ENCODE measurements around the gene MVB12B. TPM values are rescaled to one million over a fixed set of nuclear protein-coding genes. Genes with fewer than 3 reads are reported as not detected.

MVB12B gene
- total RNA-seq, 1 experiment from 2014 or later, result 7.2 TPM

DNA sequence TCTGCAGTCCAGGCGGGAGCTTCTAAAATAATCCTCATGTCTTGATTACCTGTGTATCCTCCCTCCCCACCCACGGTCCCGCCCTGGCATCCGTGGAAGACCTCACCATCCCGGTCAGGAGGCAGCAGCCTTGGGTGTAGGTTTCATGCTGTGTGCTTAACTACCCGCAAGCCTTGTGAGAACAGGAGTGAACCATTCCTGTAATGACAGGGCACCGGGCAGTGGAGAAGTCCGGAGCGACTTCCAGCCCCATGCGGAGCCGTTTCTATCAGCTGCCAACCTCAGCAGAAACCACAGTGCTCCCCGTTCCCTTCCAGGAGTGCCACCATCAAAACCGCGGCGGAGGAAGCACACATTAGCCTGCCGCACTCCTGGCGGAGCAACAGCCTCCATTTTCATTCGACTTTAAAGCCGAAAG, 163.6 kb downstream of the MVB12B start:
- no peaks in the 10 kb centered on the region for H3K27me3 ChIP-seq (ENCODE audit: control insufficient read depth, insufficient read depth, low read length)
- no peak overlapping the region for H3K4me3 ChIP-seq (ENCODE audit: insufficient read depth, low read depth, low read length)
- peak; percentile 61 for DNase-seq
- H3K36me3 ChIP-seq (replicated peaks; ENCODE audit: control insufficient read depth, insufficient read depth, low read length), result no peaks in the 10 kb centered on the region

- no peaks in the 10 kb centered on the region for H3K27me3 ChIP-seq (ENCODE audit: control insufficient read depth, insufficient read depth, low read length)
- no peak overlapping the region for H3K4me3 ChIP-seq (ENCODE audit: insufficient read depth, low read depth, low read length)
- DNase-seq, result peak; percentile 76
- H3K36me3 ChIP-seq (replicated peaks; ENCODE audit: control insufficient read depth, insufficient read depth, low read length), result no peaks in the 10 kb centered on the region
Observed at GRCh38 chr9:126490871-126491567, 164.4 kb downstream of the MVB12B start.

- no peak overlapping the region for H3K4me3 ChIP-seq (ENCODE audit: insufficient read depth, low read depth, low read length)
- no peaks in the 10 kb centered on the region for H3K36me3 ChIP-seq (replicated peaks; ENCODE audit: control insufficient read depth, insufficient read depth, low read length)
- no peak for DNase-seq
- H3K27me3 ChIP-seq (ENCODE audit: control insufficient read depth, insufficient read depth, low read length), result no peaks in the 10 kb centered on the region
Observed at GRCh38 chr9:126491568-126491879, 164.9 kb downstream of the MVB12B start.

GRCh38 chr9:126491949-126492348, 165.3 kb downstream of the MVB12B start:
- DNase-seq, result no peak
- H3K27me3 ChIP-seq (ENCODE audit: control insufficient read depth, insufficient read depth, low read length), result no peaks in the 10 kb centered on the region
- no peak overlapping the region for H3K4me3 ChIP-seq (ENCODE audit: insufficient read depth, low read depth, low read length)
- no peaks in the 10 kb centered on the region for H3K36me3 ChIP-seq (replicated peaks; ENCODE audit: control insufficient read depth, insufficient read depth, low read length)

- Histone ChIP-seq H3K36me3 (replicated peaks; ENCODE audit: control insufficient read depth, insufficient read depth, low read length) (no peaks in the 10 kb centered on the region), H3K27me3 (ENCODE audit: control insufficient read depth, insufficient read depth, low read length) (no peaks in the 10 kb centered on the region), H3K4me3 (ENCODE audit: insufficient read depth, low read depth, low read length) (no peak overlapping the region)
- no peak for DNase-seq
Observed at GRCh38 chr9:126494264-126494663, 167.6 kb downstream of the MVB12B start.

DNA sequence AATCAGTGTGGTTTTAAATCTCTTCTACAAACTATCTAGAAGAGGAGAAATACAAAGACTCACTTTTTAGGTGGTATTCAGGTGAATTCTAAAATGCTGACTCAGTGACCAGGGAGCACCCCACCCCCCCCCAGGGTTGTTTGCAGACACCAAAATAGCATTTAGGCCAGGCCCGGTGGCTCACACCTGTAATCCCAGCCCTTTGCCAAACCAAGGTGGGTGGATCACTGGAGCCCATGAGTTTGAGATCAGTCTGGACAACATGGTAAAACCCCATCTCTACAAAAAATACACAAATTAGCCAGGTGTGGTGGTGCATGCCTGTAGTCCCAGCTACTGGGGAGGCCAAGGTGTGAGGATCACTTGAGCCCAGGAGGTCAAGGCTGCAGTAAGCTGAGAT, 168.1 kb downstream of the MVB12B start:
- DNase-seq, result no peak
- Histone ChIP-seq H3K27me3 (ENCODE audit: control insufficient read depth, insufficient read depth, low read length) (peaks cover 3% of the 10 kb centered on the region), H3K36me3 (replicated peaks; ENCODE audit: control insufficient read depth, insufficient read depth, low read length) (no peaks in the 10 kb centered on the region), H3K4me3 (ENCODE audit: insufficient read depth, low read depth, low read length) (no peak overlapping the region)

- Histone ChIP-seq H3K4me3 (ENCODE audit: insufficient read depth, low read depth, low read length) (no peak overlapping the region), H3K27me3 (ENCODE audit: control insufficient read depth, insufficient read depth, low read length) (peaks cover 8% of the 10 kb centered on the region), H3K36me3 (replicated peaks; ENCODE audit: control insufficient read depth, insufficient read depth, low read length) (no peaks in the 10 kb centered on the region)
- no peak for DNase-seq
Observed at GRCh38 chr9:126495411-126496180, 169.0 kb downstream of the MVB12B start.

DNA sequence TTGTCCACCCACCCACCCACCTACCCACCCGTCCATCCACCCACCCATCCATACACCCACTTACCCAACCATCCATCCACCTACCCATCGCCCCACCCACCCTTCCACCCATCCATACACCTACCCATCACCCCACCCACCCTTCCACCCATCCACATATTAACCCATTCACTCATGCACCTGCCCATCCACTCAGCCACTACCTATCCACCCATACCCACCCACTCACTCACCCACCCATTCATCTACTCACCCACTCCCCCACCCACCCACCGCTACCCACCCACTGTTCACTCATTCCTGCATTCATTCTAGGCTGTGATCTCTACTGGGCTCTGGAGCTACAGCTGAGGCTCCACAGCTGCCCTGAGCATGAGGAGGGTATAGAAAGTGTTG, 169.6 kb downstream of the MVB12B start:
- peaks cover 8% of the 10 kb centered on the region for H3K27me3 ChIP-seq (ENCODE audit: control insufficient read depth, insufficient read depth, low read length)
- H3K4me3 ChIP-seq (ENCODE audit: insufficient read depth, low read depth, low read length), result no peak overlapping the region
- DNase-seq, result no peak
- no peaks in the 10 kb centered on the region for H3K36me3 ChIP-seq (replicated peaks; ENCODE audit: control insufficient read depth, insufficient read depth, low read length)

DNA sequence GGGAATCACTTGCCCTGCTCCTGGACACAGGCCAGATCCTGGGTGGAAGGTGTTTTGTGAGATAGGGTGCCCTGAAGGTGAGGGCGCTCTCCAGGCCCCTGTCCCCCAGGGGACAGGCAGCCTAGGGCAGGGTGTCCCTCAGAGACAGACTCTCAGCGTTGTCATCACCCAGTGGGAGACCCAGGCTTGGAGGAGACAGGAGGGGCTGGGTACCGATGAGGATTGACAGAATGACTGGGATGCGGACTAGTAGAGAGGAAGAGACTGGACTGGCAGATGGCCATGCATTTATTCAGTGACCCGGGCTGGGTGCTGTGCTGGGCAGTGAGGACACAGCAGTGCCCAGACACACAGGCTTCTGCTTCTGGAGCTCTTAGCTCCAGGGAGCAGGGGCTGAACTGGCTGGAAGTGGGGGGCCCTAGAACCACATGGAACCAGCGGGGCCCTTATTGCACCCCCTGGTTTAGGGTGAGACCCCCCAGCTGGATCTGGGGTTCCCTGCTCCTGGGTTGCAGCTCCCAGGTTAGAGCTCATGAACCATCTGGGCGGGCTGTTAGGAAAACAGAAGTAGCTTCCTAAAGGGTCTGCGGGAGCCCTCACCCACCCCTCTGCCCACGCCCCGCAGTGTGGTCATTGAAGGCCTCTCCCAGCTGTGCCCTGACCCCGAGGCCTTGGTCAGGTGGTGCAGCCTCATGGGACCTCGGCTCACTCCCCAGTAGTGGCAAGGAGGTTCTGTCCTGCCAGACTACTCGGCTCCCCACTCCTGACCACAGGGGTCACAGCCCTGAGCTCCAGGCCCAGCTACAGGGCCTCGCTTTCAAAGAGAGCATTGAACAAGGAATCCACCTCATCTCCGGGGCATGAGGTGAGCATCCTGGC, 170.4 kb downstream of the MVB12B start:
- H3K4me3 ChIP-seq (ENCODE audit: insufficient read depth, low read depth, low read length), result no peak overlapping the region

GRCh38 chr9:126497660-126498275, 171.1 kb downstream of the MVB12B start:
- H3K27me3 ChIP-seq (ENCODE audit: control insufficient read depth, insufficient read depth, low read length), result peaks cover 8% of the 10 kb centered on the region
- no peak for DNase-seq
- H3K4me3 ChIP-seq (ENCODE audit: insufficient read depth, low read depth, low read length), result no peak overlapping the region
- no peaks in the 10 kb centered on the region for H3K36me3 ChIP-seq (replicated peaks; ENCODE audit: control insufficient read depth, insufficient read depth, low read length)

More for the DNA sequence above, 170.4 kb downstream of the MVB12B start:
- H3K27me3 ChIP-seq (ENCODE audit: control insufficient read depth, insufficient read depth, low read length), result peaks cover 8% of the 10 kb centered on the region
- no peaks in the 10 kb centered on the region for H3K36me3 ChIP-seq (replicated peaks; ENCODE audit: control insufficient read depth, insufficient read depth, low read length)
- no peak for DNase-seq

GRCh38 chr9:126498331-126498730, 171.7 kb downstream of the MVB12B start:
- no peak overlapping the region for H3K4me3 ChIP-seq (ENCODE audit: insufficient read depth, low read depth, low read length)
- peaks cover 8% of the 10 kb centered on the region for H3K27me3 ChIP-seq (ENCODE audit: control insufficient read depth, insufficient read depth, low read length)
- peak; percentile 32 for DNase-seq
- H3K36me3 ChIP-seq (replicated peaks; ENCODE audit: control insufficient read depth, insufficient read depth, low read length), result no peaks in the 10 kb centered on the region

- Histone ChIP-seq H3K4me3 (ENCODE audit: insufficient read depth, low read depth, low read length) (peak overlapping the region; percentile 45), H3K36me3 (replicated peaks; ENCODE audit: control insufficient read depth, insufficient read depth, low read length) (no peaks in the 10 kb centered on the region), H3K27me3 (ENCODE audit: control insufficient read depth, insufficient read depth, low read length) (peaks cover 8% of the 10 kb centered on the region)
- DNase-seq, result peak; percentile 88
Observed at GRCh38 chr9:126499005-126499910, 172.6 kb downstream of the MVB12B start.

DNA sequence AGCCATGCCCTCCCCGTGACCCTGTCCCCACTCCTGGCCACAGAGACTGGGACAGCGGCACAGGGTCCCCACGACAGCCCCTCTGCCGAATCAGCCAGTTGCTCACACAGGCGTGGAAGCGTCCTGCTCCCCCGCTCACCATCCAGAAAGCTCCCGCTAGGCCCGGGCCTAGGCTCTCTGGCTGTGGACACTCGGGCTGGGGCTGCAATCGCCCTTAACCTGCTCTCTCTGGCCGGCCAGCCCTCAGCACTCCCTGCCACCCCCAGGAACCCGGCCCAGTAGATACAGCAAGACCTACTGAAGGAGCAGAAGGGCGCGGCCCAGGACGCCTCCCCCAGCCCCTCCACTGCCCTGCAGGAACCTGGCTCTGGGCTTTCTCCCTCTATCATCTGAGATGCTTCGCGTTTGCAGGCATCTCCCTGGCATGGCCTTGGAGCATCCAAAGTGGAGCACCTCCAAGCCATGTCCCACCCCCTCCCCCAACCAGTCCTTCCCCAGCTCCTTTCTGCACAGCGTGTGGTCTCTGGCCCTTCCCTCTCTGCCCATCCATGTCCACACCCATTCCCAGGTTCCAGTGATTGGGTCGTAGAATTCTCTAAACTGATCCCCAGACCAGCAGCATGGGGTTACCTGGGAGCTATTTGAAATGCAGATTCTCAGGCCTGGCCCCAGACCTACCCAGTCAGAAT, 173.4 kb downstream of the MVB12B start:
- Histone ChIP-seq H3K27me3 (ENCODE audit: control insufficient read depth, insufficient read depth, low read length) (peaks cover 8% of the 10 kb centered on the region), H3K4me3 (ENCODE audit: insufficient read depth, low read depth, low read length) (peak overlapping the region; percentile 45), H3K36me3 (replicated peaks; ENCODE audit: control insufficient read depth, insufficient read depth, low read length) (no peaks in the 10 kb centered on the region)
- peak; percentile 80 for DNase-seq
